Fibroblast of lung (primary cell): ENCODE measurements around the gene RETREG1.

ENCODE experiments used
- CTCF ChIP-seq, 2 donors: IDR thresholded peaks in 1 of 2; conservative IDR thresholded peaks in 1 of 2; 1 replicate in 1 of 2; 2 replicates in 1 of 2; pipeline ENCODE4 v1.5.1; 2011 to 2012; ENCODE audit warnings: low read length in 2 of 2, control low read depth in 1 of 2, inconsistent platforms in 1 of 2, low read depth in 1 of 2, mild to moderate bottlenecking in 1 of 2
- EZH2 ChIP-seq: IDR thresholded peaks from 2 replicates; pipeline ENCODE4 v1.5.1; 2012; ENCODE audit warnings: low read length, control low read depth, mild to moderate bottlenecking; ENCODE audit errors: missing control alignments

- TF ChIP-seq CTCF (conservative IDR thresholded peaks at IDR 0.05 in 1 of 2, IDR thresholded peaks at IDR 0.05 in 1 of 2; ENCODE audit: low read depth in 1 of 2, low read length in 2 of 2): no peak
- no peak for TF ChIP-seq EZH2
These were observed 92.5 kb downstream of the RETREG1 start for GRCh38 chr5:16524286-16524685.
